NCI-H524 treated with DMSO at 0.1 percent for 48 hours (cell line): ENCODE results near the gene WSB1.

Experiments
- DNase-seq: peaks from one replicate; lab custom pipeline; 2025; lab: John Stamatoyannopoulos, UW

WSB1 gene

GRCh38 chr17:27357236-27357635 is 63.3 kb downstream of the WSB1 start:
- DNase-seq: no peak

GRCh38 chr17:27360507-27360906 is 66.6 kb downstream of the WSB1 start:
- no peak for DNase-seq

- no peak for DNase-seq
Measured at GRCh38 chr17:27361695-27362094, 67.8 kb downstream of the WSB1 start.

- DNase-seq: no peak
Measured at GRCh38 chr17:27362503-27362902, 68.6 kb downstream of the WSB1 start.

GRCh38 chr17:27362909-27363308 is 69.0 kb downstream of the WSB1 start:
- DNase-seq: no peak

- no peak for DNase-seq
Measured at GRCh38 chr17:27363326-27363725, 69.4 kb downstream of the WSB1 start.
